OCI-LY3 (cell line): Measurements from ENCODE around the gene NUDCD3.

Source experiments
- CTCF ChIP-seq: fragments of 200-600, 300-600 bp; sonication (generic); IDR thresholded peaks from 2 replicates; pipeline ENCODE4 v1.5.1; 2014; ENCODE audit warnings: antibody characterized with exemption, low read length, low read depth
- EZH2phosphoT487 ChIP-seq: fragments of 200-600 bp; shearing (Covaris generic); IDR thresholded peaks from 2 replicates; pipeline ENCODE4 v1.6.1; 2018; ENCODE audit warnings: antibody characterized with exemption, mixed run types, low read depth

GRCh38 chr7:44497155-44498027 lies 6.9 kb upstream of the NUDCD3 start:
- TF ChIP-seq EZH2phosphoT487 (no peak), CTCF (no peak)
